Gastrocnemius medialis (tissue), 4 donors: ENCODE results near the gene PDZRN4.

Experiments used
- POLR2A ChIP-seq, 2 donors: fragments of 450-650 bp; IDR thresholded peaks; one replicate each; pipeline ENCODE4 v1.6.1; 2017; ENCODE audit warnings: antibody characterized with exemption in 2 of 2, mild to moderate bottlenecking in 2 of 2, moderate library complexity in 2 of 2
- TF ChIP-seq, protein P1 (sequence below), 5 experiments: fragments of 450-650 bp in 3 of 5; fragments of 200-600 bp in 2 of 5; sonication (generic) in 2 of 5; IDR thresholded peaks in 4 of 5; conservative IDR thresholded peaks in 1 of 5; 1 replicate in 4 of 5; 2 replicates in 1 of 5; pipeline ENCODE4 v1.5.1; 2016 to 2019; ENCODE audit warnings: antibody characterized with exemption in 5 of 5, mild to moderate bottlenecking in 3 of 5, moderate library complexity in 3 of 5

- TF ChIP-seq, protein P1, sequence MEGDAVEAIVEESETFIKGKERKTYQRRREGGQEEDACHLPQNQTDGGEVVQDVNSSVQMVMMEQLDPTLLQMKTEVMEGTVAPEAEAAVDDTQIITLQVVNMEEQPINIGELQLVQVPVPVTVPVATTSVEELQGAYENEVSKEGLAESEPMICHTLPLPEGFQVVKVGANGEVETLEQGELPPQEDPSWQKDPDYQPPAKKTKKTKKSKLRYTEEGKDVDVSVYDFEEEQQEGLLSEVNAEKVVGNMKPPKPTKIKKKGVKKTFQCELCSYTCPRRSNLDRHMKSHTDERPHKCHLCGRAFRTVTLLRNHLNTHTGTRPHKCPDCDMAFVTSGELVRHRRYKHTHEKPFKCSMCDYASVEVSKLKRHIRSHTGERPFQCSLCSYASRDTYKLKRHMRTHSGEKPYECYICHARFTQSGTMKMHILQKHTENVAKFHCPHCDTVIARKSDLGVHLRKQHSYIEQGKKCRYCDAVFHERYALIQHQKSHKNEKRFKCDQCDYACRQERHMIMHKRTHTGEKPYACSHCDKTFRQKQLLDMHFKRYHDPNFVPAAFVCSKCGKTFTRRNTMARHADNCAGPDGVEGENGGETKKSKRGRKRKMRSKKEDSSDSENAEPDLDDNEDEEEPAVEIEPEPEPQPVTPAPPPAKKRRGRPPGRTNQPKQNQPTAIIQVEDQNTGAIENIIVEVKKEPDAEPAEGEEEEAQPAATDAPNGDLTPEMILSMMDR (IDR thresholded peaks at IDR 0.05 in 4 of 5, conservative IDR thresholded peaks at IDR 0.05 in 1 of 5), result no peak
- no peak for TF ChIP-seq POLR2A (IDR thresholded peaks at IDR 0.05)
Measured at GRCh38 chr12:41213648-41214047, 25.5 kb downstream of the PDZRN4 start.
